HepG2 (cell line): ENCODE measurements around the gene PRR15L. TPM values are rescaled to one million over a fixed set of nuclear protein-coding genes. Genes with fewer than 3 reads are reported as not detected.

Experiments used
- CTCF ChIP-seq: sonication (generic); formaldehyde crosslinking; IDR thresholded peaks from 2 replicates; pipeline ENCODE4 v1.5.0; 2020; ENCODE audit warnings: mild to moderate bottlenecking, missing genetic modification reagents, moderate library complexity
- HNF4A ChIP-seq: sonication (generic); formaldehyde crosslinking; IDR thresholded peaks from 2 replicates; pipeline ENCODE4 v1.4.0; 2020; ENCODE audit warnings: missing genetic modification reagents
- LBX2 ChIP-seq: sonication (generic); formaldehyde crosslinking; IDR thresholded peaks from 2 replicates; pipeline ENCODE4 v1.5.0; 2020; ENCODE audit warnings: missing genetic modification reagents, mild to moderate bottlenecking, borderline replicate concordance
- NFKBIZ ChIP-seq: IDR thresholded peaks from 2 replicates; pipeline ENCODE4 v1.6.1; 2018; ENCODE audit warnings: missing genetic modification reagents, missing compliant biosample characterization
- REXO4 ChIP-seq: sonication (generic); formaldehyde crosslinking; IDR thresholded peaks from 2 replicates; pipeline ENCODE4 v1.8.0; 2022; ENCODE audit warnings: missing genetic modification reagents, mild to moderate bottlenecking, borderline replicate concordance
- TOE1 ChIP-seq: sonication (generic); formaldehyde crosslinking; IDR thresholded peaks from 2 replicates; pipeline ENCODE4 v1.4.0; 2020; ENCODE audit warnings: mild to moderate bottlenecking, missing genetic modification reagents
- ZBTB2 ChIP-seq: sonication (generic); formaldehyde crosslinking; IDR thresholded peaks from 2 replicates; pipeline ENCODE4 v1.8.0; 2022; ENCODE audit warnings: low read depth, missing genetic modification reagents
- ZBTB44 ChIP-seq: sonication (generic); formaldehyde crosslinking; IDR thresholded peaks from 2 replicates; pipeline ENCODE4 v1.4.0; 2020; ENCODE audit warnings: missing genetic modification reagents
- ZFP36L1 ChIP-seq: sonication (generic); formaldehyde crosslinking; IDR thresholded peaks from 2 replicates; pipeline ENCODE4 v1.8.0; 2022; ENCODE audit warnings: mild to moderate bottlenecking, missing genetic modification reagents, moderate library complexity
- ZIK1 ChIP-seq: sonication (generic); formaldehyde crosslinking; IDR thresholded peaks from 2 replicates; pipeline ENCODE4 v1.5.0; 2020; ENCODE audit warnings: mild to moderate bottlenecking, low read depth, missing genetic modification reagents, borderline replicate concordance
- ZNF121 ChIP-seq: sonication (generic); formaldehyde crosslinking; IDR thresholded peaks from 2 replicates; pipeline ENCODE4 v1.5.0; 2020; ENCODE audit warnings: mild to moderate bottlenecking, missing genetic modification reagents
- ZNF275 ChIP-seq: sonication (generic); formaldehyde crosslinking; IDR thresholded peaks from 2 replicates; pipeline ENCODE4 v1.8.0; 2022; ENCODE audit warnings: missing genetic modification reagents, mild to moderate bottlenecking, inconsistent platforms, borderline replicate concordance
- ZNF431 ChIP-seq: sonication (generic); formaldehyde crosslinking; IDR thresholded peaks from 2 replicates; pipeline ENCODE4 v1.9.0; 2022; ENCODE audit warnings: missing genetic modification reagents, low read depth, mild to moderate bottlenecking, borderline replicate concordance
- ZNF564 ChIP-seq: sonication (generic); formaldehyde crosslinking; IDR thresholded peaks from 2 replicates; pipeline ENCODE4 v1.8.1; 2023; ENCODE audit warnings: mild to moderate bottlenecking, missing genetic modification reagents
- ZNF746 ChIP-seq: sonication (generic); formaldehyde crosslinking; IDR thresholded peaks from 2 replicates; pipeline ENCODE4 v1.8.0; 2022; ENCODE audit warnings: mild to moderate bottlenecking, missing genetic modification reagents
- polyA plus RNA-seq, 8 experiments: library from polyadenylated mRNA; depleted of rRNA in 3 of 8; stranded (reverse) in 7 of 8; unstranded in 1 of 8; fragments of >200 nt; fragmentation: Illumina TruSeq in 4 of 8; extraction: Trizol in 4 of 8; gene quantifications; 2 replicates each; pipeline versions ENCODE4 v1.2.1 to v1.2.3, GENCODE V29; 2011 to 2016; ENCODE audit warnings: low read depth in 4 of 8, missing spikeins in 1 of 8, mixed read lengths in 1 of 8; ENCODE audit not compliant: insufficient read depth in 1 of 8
- total RNA-seq, 5 experiments: library from RNA; depleted of rRNA; stranded (reverse); fragments of >200 nt; fragmentation: Illumina TruSeq; extraction: Trizol; gene quantifications; 2 replicates each; pipeline ENCODE4 v1.2.3, GENCODE V29; 2016; ENCODE audit warnings: low read depth in 1 of 5
- TF ChIP-seq, protein P1 (sequence below): sonication (generic); formaldehyde crosslinking; IDR thresholded peaks from 2 replicates; pipeline ENCODE4 v1.9.0; 2021; ENCODE audit warnings: missing genetic modification reagents, mild to moderate bottlenecking, borderline replicate concordance
- TF ChIP-seq, protein P2 (sequence below): sonication (generic); formaldehyde crosslinking; IDR thresholded peaks from 2 replicates; pipeline ENCODE4 v1.5.1; 2020; ENCODE audit warnings: mild to moderate bottlenecking, missing genetic modification reagents, moderate library complexity

Gene PRR15L
- total and polyA plus RNA-seq, 2 of the 13 experiments (the other 11 are each of a cell fraction or from before 2014, with no cell fraction given) = 0.44 to 2.0 TPM

GRCh38 chr17:47949197-47949759 lies 8.4 kb downstream of the PRR15L start (continued):
- TF ChIP-seq ZNF564 (no peak; the same call in 1 of the 2 replicates), CTCF (CRISPR knock-in tag) (peak; percentile 98), ZBTB44 (CRISPR knock-in tag) (no peak), ZFP36L1 (CRISPR knock-in tag) (no peak), ZNF275 (CRISPR knock-in tag) (no peak), ZIK1 (CRISPR knock-in tag) (peak; percentile 44; the same call in 1 of the 2 replicates), LBX2 (CRISPR knock-in tag) (no peak), ZNF431 (CRISPR knock-in tag) (no peak), REXO4 (CRISPR knock-in tag) (no peak), ZNF746 (CRISPR knock-in tag) (peak; percentile 68), ZNF121 (CRISPR knock-in tag) (no peak), HNF4A (CRISPR knock-in tag) (no peak), TOE1 (CRISPR knock-in tag) (no peak), NFKBIZ (CRISPR knock-in tag) (no peak), ZBTB2 (CRISPR knock-in tag) (no peak)
- TF ChIP-seq, protein P1, sequence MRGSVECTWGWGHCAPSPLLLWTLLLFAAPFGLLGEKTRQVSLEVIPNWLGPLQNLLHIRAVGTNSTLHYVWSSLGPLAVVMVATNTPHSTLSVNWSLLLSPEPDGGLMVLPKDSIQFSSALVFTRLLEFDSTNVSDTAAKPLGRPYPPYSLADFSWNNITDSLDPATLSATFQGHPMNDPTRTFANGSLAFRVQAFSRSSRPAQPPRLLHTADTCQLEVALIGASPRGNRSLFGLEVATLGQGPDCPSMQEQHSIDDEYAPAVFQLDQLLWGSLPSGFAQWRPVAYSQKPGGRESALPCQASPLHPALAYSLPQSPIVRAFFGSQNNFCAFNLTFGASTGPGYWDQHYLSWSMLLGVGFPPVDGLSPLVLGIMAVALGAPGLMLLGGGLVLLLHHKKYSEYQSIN = no peak
- TF ChIP-seq, protein P2, sequence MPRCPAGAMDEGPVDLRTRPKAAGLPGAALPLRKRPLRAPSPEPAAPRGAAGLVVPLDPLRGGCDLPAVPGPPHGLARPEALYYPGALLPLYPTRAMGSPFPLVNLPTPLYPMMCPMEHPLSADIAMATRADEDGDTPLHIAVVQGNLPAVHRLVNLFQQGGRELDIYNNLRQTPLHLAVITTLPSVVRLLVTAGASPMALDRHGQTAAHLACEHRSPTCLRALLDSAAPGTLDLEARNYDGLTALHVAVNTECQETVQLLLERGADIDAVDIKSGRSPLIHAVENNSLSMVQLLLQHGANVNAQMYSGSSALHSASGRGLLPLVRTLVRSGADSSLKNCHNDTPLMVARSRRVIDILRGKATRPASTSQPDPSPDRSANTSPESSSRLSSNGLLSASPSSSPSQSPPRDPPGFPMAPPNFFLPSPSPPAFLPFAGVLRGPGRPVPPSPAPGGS = peak; percentile 91
